ENCODE measurements around the gene TMEM123. TPM values are rescaled to one million over a fixed set of nuclear protein-coding genes. Genes with fewer than 3 reads are reported as not detected.

Gene TMEM123
- total and polyA plus RNA-seq, 10 of the 15 experiments (the other 5 are each of a cell fraction or from before 2014, with no cell fraction given) = 35.1 to 667 (median 123) TPM

DNA sequence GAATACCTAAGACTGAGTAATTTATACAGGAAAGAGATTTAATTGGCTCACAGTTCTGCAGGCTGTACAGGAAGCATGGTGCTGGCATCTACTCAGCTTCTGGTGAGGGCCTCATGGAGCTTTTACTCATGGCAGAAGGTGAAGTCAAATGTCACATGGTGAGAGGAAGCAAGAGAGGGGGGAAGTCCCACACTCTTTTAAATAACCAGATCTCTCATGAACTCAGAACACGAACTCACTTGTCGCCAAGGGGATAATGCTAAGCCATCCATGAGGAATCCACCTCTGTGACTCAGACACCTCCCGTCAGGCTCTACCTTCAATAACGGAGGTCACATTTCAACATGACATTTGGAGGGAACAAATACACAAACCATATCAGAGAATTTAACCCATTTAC is 63.3 kb downstream of the TMEM123 start (continued):
- TF ChIP-seq, protein P1, sequence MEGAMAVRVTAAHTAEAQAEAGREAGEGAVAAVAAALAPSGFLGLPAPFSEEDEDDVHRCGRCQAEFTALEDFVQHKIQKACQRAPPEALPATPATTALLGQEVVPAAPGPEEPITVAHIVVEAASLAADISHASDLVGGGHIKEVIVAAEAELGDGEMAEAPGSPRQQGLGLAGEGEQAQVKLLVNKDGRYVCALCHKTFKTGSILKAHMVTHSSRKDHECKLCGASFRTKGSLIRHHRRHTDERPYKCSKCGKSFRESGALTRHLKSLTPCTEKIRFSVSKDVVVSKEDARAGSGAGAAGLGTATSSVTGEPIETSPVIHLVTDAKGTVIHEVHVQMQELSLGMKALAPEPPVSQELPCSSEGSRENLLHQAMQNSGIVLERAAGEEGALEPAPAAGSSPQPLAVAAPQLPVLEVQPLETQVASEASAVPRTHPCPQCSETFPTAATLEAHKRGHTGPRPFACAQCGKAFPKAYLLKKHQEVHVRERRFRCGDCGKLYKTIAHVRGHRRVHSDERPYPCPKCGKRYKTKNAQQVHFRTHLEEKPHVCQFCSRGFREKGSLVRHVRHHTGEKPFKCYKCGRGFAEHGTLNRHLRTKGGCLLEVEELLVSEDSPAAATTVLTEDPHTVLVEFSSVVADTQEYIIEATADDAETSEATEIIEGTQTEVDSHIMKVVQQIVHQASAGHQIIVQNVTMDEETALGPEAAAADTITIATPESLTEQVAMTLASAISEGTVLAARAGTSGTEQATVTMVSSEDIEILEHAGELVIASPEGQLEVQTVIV (IDR thresholded peaks at IDR 0.05; ENCODE audit: borderline replicate concordance, partially characterized antibody) = no peak

DNA sequence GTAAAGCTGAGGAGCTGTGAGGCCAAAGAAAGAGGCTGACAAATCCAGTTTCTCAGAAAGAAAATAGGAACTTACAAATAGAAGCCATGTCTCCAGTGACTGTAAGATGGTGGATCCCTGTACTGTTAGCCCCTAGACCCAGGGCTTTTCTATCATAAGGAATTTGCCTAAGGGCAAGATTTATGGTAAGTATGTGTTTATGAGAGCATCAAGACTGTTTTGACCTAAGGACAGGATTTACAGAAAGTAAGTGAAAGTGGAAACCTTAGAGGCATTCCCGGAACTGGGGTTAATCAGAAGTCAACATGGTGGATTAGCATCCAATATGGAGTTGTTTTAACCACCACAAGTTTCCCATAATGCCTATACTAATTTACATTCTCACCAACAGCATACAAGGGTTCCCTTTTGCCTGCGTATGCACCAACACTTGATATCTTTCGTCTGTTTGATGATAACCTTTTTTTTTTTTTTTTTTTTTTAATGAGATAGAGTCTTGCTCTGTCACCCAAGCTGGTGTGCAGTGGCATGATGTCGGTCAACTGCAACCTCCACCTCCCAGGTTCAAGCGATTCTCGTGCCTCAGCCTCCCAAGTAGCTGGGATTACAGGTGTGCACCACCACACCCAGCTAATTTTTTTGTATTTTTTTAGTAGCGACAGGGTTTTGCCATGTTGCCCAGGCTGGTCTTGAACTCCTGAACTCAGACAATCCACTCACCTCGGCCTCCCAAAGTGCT is 65.4 kb downstream of the TMEM123 start:
- FAIRE-seq (no peak), ATAC-seq (no peak), DNase-seq (ENCODE audit: low read depth, low spot score) (no peak)
- intact Hi-C loops (cut with micrococcal nuclease; ENCODE audit: unreplicated experiment) = no loop called here
- H3K9me3 ChIP-seq (replicated peaks; ENCODE audit: control insufficient read depth, insufficient read depth, low read length) = peaks cover 5% of the 10 kb centered on the region; the same call in 2 of the 3 replicates
- H3K4me2 ChIP-seq (ENCODE audit: control insufficient read depth, insufficient read depth) = no peak overlapping the region
- H3K4me1 ChIP-seq (ENCODE audit: control insufficient read depth, insufficient read depth, low read length) = no peaks in the 10 kb centered on the region; the same call in 1 of the 2 replicates
- POLR2A ChIA-PET = no interaction called here
- SMC1A ChIA-PET (ENCODE audit: uncharacterized antibody, unreplicated experiment) = interaction anchor here (1.3 kb wide), 1 partner anchor 109 kb away, joined by 3 read pairs; no protein-coding TSS in a partner anchor
- no peak overlapping the region for H2AFZ ChIP-seq (ENCODE audit: control insufficient read depth, low read depth, low read length)
- H3K9ac ChIP-seq (ENCODE audit: control insufficient read depth, insufficient read depth, low read length) = no peak overlapping the region
- TF ChIP-seq STAT1 (conservative IDR thresholded peaks at IDR 0.05) = no peak
- no peak for TF ChIP-seq RELA (IDR thresholded peaks at IDR 0.05; ENCODE audit: borderline replicate concordance, partially characterized antibody)
- TF ChIP-seq BMI1 (IDR thresholded peaks at IDR 0.05; ENCODE audit: borderline replicate concordance) = no peak
- TF ChIP-seq, protein P2, sequence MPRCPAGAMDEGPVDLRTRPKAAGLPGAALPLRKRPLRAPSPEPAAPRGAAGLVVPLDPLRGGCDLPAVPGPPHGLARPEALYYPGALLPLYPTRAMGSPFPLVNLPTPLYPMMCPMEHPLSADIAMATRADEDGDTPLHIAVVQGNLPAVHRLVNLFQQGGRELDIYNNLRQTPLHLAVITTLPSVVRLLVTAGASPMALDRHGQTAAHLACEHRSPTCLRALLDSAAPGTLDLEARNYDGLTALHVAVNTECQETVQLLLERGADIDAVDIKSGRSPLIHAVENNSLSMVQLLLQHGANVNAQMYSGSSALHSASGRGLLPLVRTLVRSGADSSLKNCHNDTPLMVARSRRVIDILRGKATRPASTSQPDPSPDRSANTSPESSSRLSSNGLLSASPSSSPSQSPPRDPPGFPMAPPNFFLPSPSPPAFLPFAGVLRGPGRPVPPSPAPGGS (IDR thresholded peaks at IDR 0.05; ENCODE audit: borderline replicate concordance, insufficient read depth, low read depth, low read length, poor library complexity, severe bottlenecking) = no peak
- no peak for TF ChIP-seq FOS (IDR thresholded peaks at IDR 0.05; ENCODE audit: borderline replicate concordance, extremely low read depth, insufficient read length)
- no peak for TF ChIP-seq NFXL1 (IDR thresholded peaks at IDR 0.05; ENCODE audit: borderline replicate concordance)
- no peak for TF ChIP-seq JUNB (IDR thresholded peaks at IDR 0.05)
- H3K27ac ChIP-seq (ENCODE audit: control insufficient read depth, insufficient read depth) = no peak overlapping the region
- H3K4me3 ChIP-seq = no peak overlapping the region
- peaks cover 9 to 14% of the 10 kb centered on the region in 2 experiments; a peak in 3 of 4 replicates for H3K36me3 ChIP-seq (ENCODE audit: control insufficient read depth in 2 of 2, insufficient read depth in 2 of 2, low read length in 1 of 2)
- no peaks in the 10 kb centered on the region; the same call in 1 of the 2 replicates for H3K79me2 ChIP-seq (ENCODE audit: control insufficient read depth, insufficient read depth, low read length)
- RAD21 ChIA-PET (ENCODE audit: unreplicated experiment) = interaction anchor here (0.6 kb wide), 1 partner anchor 137 kb away, joined by 3 read pairs; no protein-coding TSS in a partner anchor
- BruUV-seq (replicated peaks) = no TSS peak
- in situ Hi-C loops (cut with MboI) = loop anchor here (25.0 kb wide), 1 partner anchor 100 kb away; no protein-coding TSS in a partner anchor
- WGBS (ENCODE audit: insufficient coverage, insufficient replicate concordance, low lambda C conversion rate, missing lambda C conversion rate) = 95% methylated on average over 8 of the region's 8 CpGs
- no peaks in the 10 kb centered on the region for H4K20me1 ChIP-seq (ENCODE audit: control insufficient read depth, insufficient read depth)
- H3K27me3 ChIP-seq (replicated peaks in 1 of 2; ENCODE audit: control insufficient read depth in 2 of 2, insufficient read depth in 2 of 2, low read length in 1 of 2) = no peaks in the 10 kb centered on the region
- CTCF ChIA-PET = interaction anchor here (1.6 kb wide), 1 partner anchor 9 kb away, joined by 4 read pairs; no protein-coding TSS in a partner anchor

Measured in GM12878 (cell line).